PC-9 (cell line): Measurements from ENCODE around the gene GOLT1A. TPM values are rescaled to one million over a fixed set of nuclear protein-coding genes. Genes with fewer than 3 reads are reported as not detected.

Experiments used
- BruUV-seq: library from RNA; stranded (reverse); fragments of 400-500 nt; replicated peaks from 2 replicates; lab custom pipeline; 2021; lab: Mats Ljungman, UMichigan
- CTCF ChIA-PET: fragments of 300-600 bp; sonication (Branson Sonifier 250); formaldehyde crosslinking; loops from one replicate; lab custom pipeline; 2022; ENCODE audit warnings: antibody characterized with exemption; lab: Charles Lee
- POLR2A ChIA-PET: fragments of 300-600 bp; sonication (Branson Sonifier 250); formaldehyde crosslinking; loops from one replicate; lab custom pipeline; 2022; ENCODE audit warnings: antibody characterized with exemption; ENCODE audit not compliant: unreplicated experiment; lab: Charles Lee
- DNase-seq, 2 experiments: peaks; one replicate each; pipeline versions ENCODE4 v3.0.0 to v3.0.0-alpha.2; 2015 to 2022; ENCODE audit warnings: mixed read lengths in 1 of 2
- H2AFZ ChIP-seq: fragments of 200-600 bp; sonication (generic); 2 replicates; pipeline ENCODE4 v1.8.1; 2017; ENCODE audit warnings: antibody characterized with exemption
- H3F3A ChIP-seq: fragments of 200-600 bp; sonication (generic); 2 replicates; pipeline ENCODE4 v1.8.1; 2017; ENCODE audit warnings: antibody characterized with exemption, mild to moderate bottlenecking, low read depth; ENCODE audit not compliant: insufficient read depth
- H3K27ac ChIP-seq: fragments of 200-600 bp; sonication (generic); 2 replicates; pipeline ENCODE4 v1.6.1; 2016; ENCODE audit warnings: mixed run types
- H3K27me3 ChIP-seq: fragments of 200-600 bp; sonication (generic); 2 replicates; pipeline ENCODE4 v1.6.1; 2016; ENCODE audit warnings: low read depth, mixed run types; ENCODE audit not compliant: insufficient read depth
- H3K36me3 ChIP-seq: fragments of 200-600 bp; sonication (generic); 2 replicates; pipeline ENCODE4 v1.6.1; 2016; ENCODE audit warnings: low read depth, mixed run types
- H3K4me1 ChIP-seq: fragments of 200-600 bp; sonication (generic); replicated peaks from 2 replicates; pipeline ENCODE4 v1.6.1; 2016; ENCODE audit warnings: mixed run types; ENCODE audit not compliant: insufficient read depth
- H3K4me2 ChIP-seq: fragments of 200-600 bp; sonication (generic); 2 replicates; pipeline ENCODE4 v1.6.1; 2017; ENCODE audit warnings: mixed run types
- H3K4me3 ChIP-seq: fragments of 200-600 bp; sonication (generic); 2 replicates; pipeline ENCODE4 v1.6.1; 2016; ENCODE audit warnings: mixed run types
- H3K79me2 ChIP-seq: fragments of 200-600 bp; sonication (generic); 2 replicates; pipeline ENCODE4 v1.6.1; 2017; ENCODE audit warnings: low read depth, mixed run types
- H3K9me2 ChIP-seq: fragments of 200-600 bp; sonication (generic); 2 replicates; pipeline ENCODE4 v1.8.1; 2017; ENCODE audit warnings: mild to moderate bottlenecking; ENCODE audit not compliant: insufficient read depth
- H3K9me3 ChIP-seq: fragments of 200-600 bp; sonication (generic); 2 replicates; pipeline ENCODE4 v1.8.1; 2016; ENCODE audit warnings: low read depth; ENCODE audit not compliant: insufficient read depth
- H4K20me1 ChIP-seq: fragments of 200-600 bp; sonication (generic); 2 replicates; pipeline ENCODE4 v1.8.1; 2017; ENCODE audit not compliant: insufficient read depth
- EZH2 ChIP-seq: fragments of 200-600 bp; sonication (generic); IDR thresholded peaks from 2 replicates; pipeline ENCODE4 v1.8.0; 2017; ENCODE audit warnings: antibody characterized with exemption, low read depth
- intact Hi-C: fragments of 100-400 bp; cut with micrococcal nuclease; formaldehyde crosslinking; loops from one replicate; pipeline ENCODE4 v1.10.0; 2022; ENCODE audit not compliant: unreplicated experiment
- total RNA-seq: library from RNA; stranded (reverse); gene quantifications from 2 replicates; pipeline ENCODE4 v1.2.3, GENCODE V29; 2021
- TF ChIP-seq, protein P1 (sequence below): fragments of 200-600 bp; sonication (generic); conservative IDR thresholded peaks from 2 replicates; pipeline ENCODE4 v1.6.1; 2017; ENCODE audit warnings: mixed run types, antibody characterized with exemption, mild to moderate bottlenecking, moderate library complexity

GOLT1A gene
- total RNA-seq, 1 experiment from 2014 or later, result 18.7 TPM

DNA sequence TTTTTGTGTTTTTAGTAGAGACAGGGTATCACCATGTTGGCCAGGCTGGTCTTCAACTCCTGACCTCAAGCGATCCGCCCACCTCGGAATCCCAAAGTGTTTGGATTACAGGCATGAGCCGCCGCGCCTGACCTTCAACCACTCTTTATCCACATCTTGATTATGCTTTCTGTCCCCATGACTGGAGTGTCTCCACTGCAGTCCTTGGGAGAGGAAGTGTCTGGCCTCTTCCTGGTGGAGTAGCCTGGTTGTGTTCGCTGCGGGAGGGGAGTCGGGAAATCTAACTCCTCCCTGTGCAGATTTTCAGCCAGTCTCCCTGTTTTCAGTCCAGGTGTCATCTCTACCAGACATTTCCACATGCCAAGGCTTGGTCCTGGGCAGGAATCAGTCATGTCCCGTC lies 27.2 kb downstream of the GOLT1A start:
- no peak for DNase-seq
- Histone ChIP-seq H3K4me2 (no peak overlapping the region), H3K36me3 (no peaks in the 10 kb centered on the region), H3K27me3 (no peaks in the 10 kb centered on the region), H3K79me2 (no peaks in the 10 kb centered on the region), H2AFZ (no peak overlapping the region), H3K9me2 (no peaks in the 10 kb centered on the region), H4K20me1 (no peaks in the 10 kb centered on the region), H3K9me3 (no peaks in the 10 kb centered on the region), H3F3A (peaks cover 37% of the 10 kb centered on the region; the same call in 1 of the 2 replicates), H3K4me1 (no peaks in the 10 kb centered on the region), H3K27ac (no peak overlapping the region), H3K4me3 (no peak overlapping the region)
- ChIA-PET POLR2A (no interaction called here), CTCF (no interaction called here)
- intact Hi-C loops, result no loop called here
- TF ChIP-seq, protein P1, sequence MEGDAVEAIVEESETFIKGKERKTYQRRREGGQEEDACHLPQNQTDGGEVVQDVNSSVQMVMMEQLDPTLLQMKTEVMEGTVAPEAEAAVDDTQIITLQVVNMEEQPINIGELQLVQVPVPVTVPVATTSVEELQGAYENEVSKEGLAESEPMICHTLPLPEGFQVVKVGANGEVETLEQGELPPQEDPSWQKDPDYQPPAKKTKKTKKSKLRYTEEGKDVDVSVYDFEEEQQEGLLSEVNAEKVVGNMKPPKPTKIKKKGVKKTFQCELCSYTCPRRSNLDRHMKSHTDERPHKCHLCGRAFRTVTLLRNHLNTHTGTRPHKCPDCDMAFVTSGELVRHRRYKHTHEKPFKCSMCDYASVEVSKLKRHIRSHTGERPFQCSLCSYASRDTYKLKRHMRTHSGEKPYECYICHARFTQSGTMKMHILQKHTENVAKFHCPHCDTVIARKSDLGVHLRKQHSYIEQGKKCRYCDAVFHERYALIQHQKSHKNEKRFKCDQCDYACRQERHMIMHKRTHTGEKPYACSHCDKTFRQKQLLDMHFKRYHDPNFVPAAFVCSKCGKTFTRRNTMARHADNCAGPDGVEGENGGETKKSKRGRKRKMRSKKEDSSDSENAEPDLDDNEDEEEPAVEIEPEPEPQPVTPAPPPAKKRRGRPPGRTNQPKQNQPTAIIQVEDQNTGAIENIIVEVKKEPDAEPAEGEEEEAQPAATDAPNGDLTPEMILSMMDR, result no peak
- no peak for TF ChIP-seq EZH2
- BruUV-seq, result no TSS peak

DNA sequence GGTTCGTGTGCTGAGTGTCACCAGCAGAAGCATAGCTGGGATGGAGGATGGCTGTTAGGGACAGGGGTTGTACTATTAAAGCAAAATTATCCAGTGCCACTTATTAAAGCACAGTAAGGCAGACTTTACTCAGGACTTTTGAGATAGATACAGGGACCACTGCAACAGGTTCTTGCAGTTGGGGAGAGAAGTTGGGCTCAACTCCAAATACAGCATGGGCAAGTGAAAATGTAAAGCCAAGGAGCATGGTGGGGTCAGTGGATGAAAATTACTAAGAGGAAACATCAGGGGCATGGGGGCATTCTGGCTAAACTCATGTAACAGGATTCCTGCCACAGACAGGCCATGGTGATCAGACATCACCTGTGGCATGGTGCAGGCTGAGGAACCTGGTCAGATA lies 32.7 kb downstream of the GOLT1A start:
- Histone ChIP-seq H3K9me3 (no peaks in the 10 kb centered on the region; the same call in 1 of the 2 replicates), H2AFZ (no peak overlapping the region), H3K27me3 (no peaks in the 10 kb centered on the region), H3K79me2 (peaks cover 33% of the 10 kb centered on the region), H3K4me3 (no peak overlapping the region), H3K9me2 (no peaks in the 10 kb centered on the region), H4K20me1 (no peaks in the 10 kb centered on the region), H3K36me3 (peaks cover 10% of the 10 kb centered on the region), H3K4me1 (peaks cover 49% of the 10 kb centered on the region), H3K27ac (no peak overlapping the region), H3K4me2 (0 out of 2 replicates have a peak overlapping the region, but pooled peaks have one; percentile 13), H3F3A (peaks cover 32% of the 10 kb centered on the region; the same call in 1 of the 2 replicates)
- BruUV-seq, result no TSS peak
- ChIA-PET CTCF (no interaction called here), POLR2A (no interaction called here)
- no peak for TF ChIP-seq EZH2
- TF ChIP-seq, protein P1, result no peak
- DNase-seq, result no peak
- intact Hi-C loops, result no loop called here

DNA sequence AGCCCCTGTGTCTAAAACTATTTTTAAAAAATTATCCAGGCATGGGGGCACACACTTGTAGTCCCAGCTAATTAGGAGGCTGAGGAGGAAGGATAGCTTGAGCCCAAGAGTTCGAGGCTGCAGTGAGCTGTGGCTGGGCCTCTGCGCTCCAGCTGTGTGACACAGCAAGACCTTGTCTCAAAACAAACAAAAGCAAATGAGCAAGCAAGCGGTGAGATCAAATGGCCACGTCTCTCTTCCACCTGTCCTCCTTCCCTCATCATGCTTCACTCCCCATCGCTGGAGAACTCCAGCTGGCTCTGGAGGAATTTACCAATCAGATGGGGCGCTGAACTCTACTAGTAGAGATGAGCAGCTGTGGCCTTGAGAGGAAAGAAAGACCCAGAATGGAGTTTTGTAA lies 33.7 kb downstream of the GOLT1A start:
- no TSS peak for BruUV-seq
- intact Hi-C loops, result no loop called here
- Histone ChIP-seq H3K79me2 (peaks cover 43% of the 10 kb centered on the region), H3K36me3 (peaks cover 10% of the 10 kb centered on the region), H3K9me3 (no peaks in the 10 kb centered on the region; the same call in 1 of the 2 replicates), H2AFZ (no peak overlapping the region), H3K4me3 (no peak overlapping the region), H3K27me3 (no peaks in the 10 kb centered on the region), H4K20me1 (no peaks in the 10 kb centered on the region), H3K9me2 (no peaks in the 10 kb centered on the region), H3K4me1 (peaks cover 51% of the 10 kb centered on the region), H3F3A (peaks cover 25% of the 10 kb centered on the region; the same call in 1 of the 2 replicates), H3K4me2 (0 out of 2 replicates have a peak overlapping the region, but pooled peaks have one; percentile 13), H3K27ac (no peak overlapping the region)
- POLR2A ChIA-PET, result no interaction called here
- CTCF ChIA-PET, result no interaction called here
- TF ChIP-seq, protein P1, result no peak
- DNase-seq, result no peak
